Prostate gland (tissue), 2 donors: Measurements from ENCODE around the gene MTMR3.

Experiments used
- CTCF ChIP-seq, 4 experiments: fragments of 200-600 bp in 2 of 4; fragments of 450-650 bp in 2 of 4; sonication (generic) in 2 of 4; IDR thresholded peaks; 1 replicate in 3 of 4; 2 replicates in 1 of 4; pipeline ENCODE4 v1.5.1; 2016 to 2019; ENCODE audit warnings: antibody characterized with exemption in 4 of 4, mild to moderate bottlenecking in 2 of 4, moderate library complexity in 2 of 4
- POLR2A ChIP-seq: fragments of 450-650 bp; IDR thresholded peaks from one replicate; pipeline ENCODE4 v1.6.1; 2016; ENCODE audit warnings: antibody characterized with exemption, mild to moderate bottlenecking

DNA sequence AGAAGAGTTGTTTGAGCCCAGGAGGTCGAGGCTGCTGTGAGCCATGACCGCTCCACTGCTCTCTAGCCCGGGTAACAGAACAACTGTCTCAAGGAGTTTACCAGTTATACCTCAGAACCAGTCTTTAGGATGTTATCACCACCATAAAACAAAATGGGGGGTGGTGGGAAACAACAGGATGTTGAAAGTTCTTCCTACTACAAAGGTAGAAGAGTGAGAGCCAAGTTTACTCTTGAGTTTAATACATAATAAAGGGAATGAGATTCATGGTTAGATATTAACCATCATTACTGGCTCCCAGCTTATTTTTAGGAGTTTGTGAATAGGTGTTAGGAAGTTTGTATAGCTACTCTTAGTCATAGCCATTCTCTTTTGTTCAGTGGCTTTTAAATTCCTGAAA, 118.5 kb downstream of the MTMR3 start:
- TF ChIP-seq POLR2A (no peak), CTCF (IDR thresholded peaks at IDR 0.05) (no peak)
